ENCODE results near the gene MCF2L2.

DNA sequence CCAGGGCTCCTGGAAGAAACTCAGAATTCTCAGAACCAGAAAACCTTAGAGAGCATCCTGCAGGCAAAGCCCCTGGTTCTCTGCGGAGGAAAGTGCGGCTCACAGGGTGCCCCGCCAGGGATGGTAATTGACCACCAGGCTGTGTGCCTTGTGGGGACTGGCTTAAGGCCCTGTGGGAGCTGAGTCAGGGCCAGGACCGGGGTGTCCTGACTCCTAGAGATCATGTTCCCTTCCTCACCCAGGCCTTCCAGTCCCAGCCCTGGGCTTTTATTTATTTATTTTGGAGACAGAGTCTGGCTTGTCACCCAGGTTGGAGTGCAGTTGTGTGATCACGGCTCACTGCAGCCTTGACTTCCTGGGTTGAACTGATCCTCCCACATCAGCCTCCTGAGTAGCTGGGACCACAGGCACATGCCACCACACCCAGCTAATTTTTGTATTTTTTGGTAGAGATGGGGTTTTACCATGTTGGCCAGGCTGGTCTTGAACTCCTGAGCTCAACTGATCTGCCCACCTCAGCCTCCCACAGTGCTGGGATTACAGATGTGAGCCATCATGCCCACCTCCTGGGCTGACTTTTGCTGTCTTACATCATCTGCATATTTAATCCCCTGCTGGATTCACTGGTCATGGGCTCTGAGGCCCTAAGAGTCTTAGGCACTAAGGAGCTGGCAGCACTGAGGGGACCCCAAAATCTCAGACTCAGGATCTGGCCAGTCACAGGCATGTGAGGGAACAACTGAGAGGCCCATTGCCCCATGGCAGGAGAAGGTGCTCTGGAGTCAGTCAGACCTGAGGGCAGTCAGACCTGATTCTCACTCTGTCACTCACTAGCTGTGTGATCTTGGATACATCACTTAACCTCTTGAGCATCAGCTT, 245.4 kb downstream of the MCF2L2 start:
- TF ChIP-seq EP300 (IDR thresholded peaks at IDR 0.05) = no peak
- no peak for TF ChIP-seq CTCF (IDR thresholded peaks at IDR 0.05)
- no peak for TF ChIP-seq POLR2AphosphoS5 (IDR thresholded peaks at IDR 0.05)
- no peak for TF ChIP-seq POLR2A (IDR thresholded peaks at IDR 0.05)
